ENCODE data around the gene SND1.
A peak's percentile ranks its signal among the peaks of the same experiment; 100 is the strongest.
"Not testable (repeated sequence)": the region's sequence is repeated elsewhere in the genome, so short reads cannot be mapped to it uniquely, and the experiment has no call there.

The SND1 gene

DNA sequence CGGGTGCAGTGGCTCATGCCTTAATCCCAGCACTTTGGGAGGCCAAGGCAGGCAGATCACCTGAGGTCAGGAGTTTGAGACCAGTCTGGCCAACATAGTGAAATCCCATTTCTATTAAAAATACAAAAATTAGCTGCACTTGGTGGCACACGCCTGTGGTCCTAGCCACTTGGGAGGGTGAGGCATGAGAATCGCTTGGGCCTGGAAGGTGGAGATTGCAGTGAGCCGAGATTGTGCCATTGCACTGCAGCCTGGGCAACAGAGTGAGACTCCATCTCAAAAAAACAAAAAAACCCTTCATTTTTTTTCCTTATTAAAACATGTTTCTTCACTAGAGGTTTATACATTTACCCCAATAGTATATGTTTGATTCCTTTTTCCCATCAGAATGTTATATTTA lies 22.9 kb downstream of the SND1 start:
- H3K4me1 ChIP-seq (ENCODE audit: control insufficient read depth, insufficient read depth, low read length); H3K4me3 ChIP-seq (ENCODE audit: low read depth, low read length); H3K36me3 ChIP-seq (ENCODE audit: control insufficient read depth in 2 of 2, insufficient read depth in 1 of 2, low read length in 2 of 2); POLR2A ChIA-PET; H3K9me3 ChIP-seq (ENCODE audit: control insufficient read depth, insufficient read depth, low read depth, low read length); H3K27ac ChIP-seq (ENCODE audit: extremely low read depth, low read depth, low read length): not testable (repeated sequence)
- peak; percentile 74 for TF ChIP-seq ZNF121 (tag by site-specific recombination; IDR thresholded peaks at IDR 0.05)
- CTCF ChIA-PET: interaction anchor here (0.6 kb wide), 1 partner anchor 166 kb away, joined by 3 read pairs; no protein-coding TSS in a partner anchor

- CTCF ChIA-PET: interaction anchor here (0.7 kb wide), 1 partner anchor 49 kb away, joined by 3 read pairs; no protein-coding TSS in a partner anchor
Observed at GRCh38 chr7:127675721-127676120, 23.7 kb downstream of the SND1 start.

DNA sequence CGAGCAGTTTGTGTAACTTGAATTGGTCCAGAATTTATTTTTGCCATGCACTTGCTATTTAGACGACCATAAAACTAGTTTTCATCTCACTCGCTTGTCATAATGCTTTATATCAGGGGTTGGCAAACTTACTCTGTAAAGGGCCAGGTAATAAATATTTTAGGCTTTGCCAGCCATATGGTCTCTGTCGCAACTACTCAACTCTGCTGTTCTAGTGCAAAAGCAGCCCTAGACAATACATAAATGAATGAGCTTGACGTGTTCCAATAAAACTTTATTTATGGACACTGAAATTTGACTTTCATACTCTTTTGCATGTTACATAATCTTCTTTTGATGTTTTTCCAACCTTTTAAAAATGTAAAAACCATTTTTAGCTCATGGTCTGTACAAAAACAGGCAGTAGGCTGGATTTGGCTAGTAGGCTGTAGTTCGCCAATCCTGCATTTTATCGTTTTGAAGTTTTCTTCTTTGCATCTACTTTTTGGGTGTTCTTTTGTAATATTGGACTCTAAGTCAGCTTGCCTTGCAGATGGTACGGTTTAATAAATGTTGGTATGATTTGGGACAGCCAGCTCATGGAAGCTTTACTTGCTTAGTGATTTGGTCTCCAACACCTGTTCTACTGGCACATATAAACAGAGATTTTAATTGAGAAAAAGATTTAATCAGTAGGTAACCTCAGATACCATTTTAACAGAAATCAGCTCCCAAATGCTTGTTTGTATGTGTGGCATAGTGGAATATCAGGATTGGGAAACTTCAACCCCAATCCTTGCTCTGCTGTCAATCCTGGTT lies 25.6 kb downstream of the SND1 start:
- Histone ChIP-seq H3K9me3 (ENCODE audit: control insufficient read depth, insufficient read depth, low read depth, low read length) (no peaks in the 10 kb centered on the region), H3K4me3 (ENCODE audit: low read depth, low read length) (no peak overlapping the region), H3K4me1 (ENCODE audit: control insufficient read depth, insufficient read depth, low read length) (peaks cover 2% of the 10 kb centered on the region; the same call in 1 of the 2 replicates), H3K27ac (ENCODE audit: extremely low read depth, low read depth, low read length) (no peak overlapping the region), H3K36me3 (ENCODE audit: control insufficient read depth in 2 of 2, insufficient read depth in 1 of 2, low read length in 2 of 2) (peaks cover 0 to 3% of the 10 kb centered on the region in 2 experiments; a peak in 1 of 3 replicates)
- TF ChIP-seq, protein P1, sequence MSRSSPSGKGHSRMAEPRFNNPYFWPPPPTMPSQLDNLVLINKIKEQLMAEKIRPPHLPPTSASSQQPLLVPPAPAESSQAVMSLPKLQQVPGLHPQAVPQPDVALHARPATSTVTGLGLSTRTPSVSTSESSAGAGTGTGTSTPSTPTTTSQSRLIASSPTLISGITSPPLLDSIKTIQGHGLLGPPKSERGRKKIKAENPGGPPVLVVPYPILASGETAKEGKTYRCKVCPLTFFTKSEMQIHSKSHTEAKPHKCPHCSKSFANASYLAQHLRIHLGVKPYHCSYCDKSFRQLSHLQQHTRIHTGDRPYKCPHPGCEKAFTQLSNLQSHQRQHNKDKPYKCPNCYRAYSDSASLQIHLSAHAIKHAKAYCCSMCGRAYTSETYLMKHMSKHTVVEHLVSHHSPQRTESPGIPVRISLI (tag by site-specific recombination; IDR thresholded peaks at IDR 0.05): no peak
- TF ChIP-seq, protein P2, sequence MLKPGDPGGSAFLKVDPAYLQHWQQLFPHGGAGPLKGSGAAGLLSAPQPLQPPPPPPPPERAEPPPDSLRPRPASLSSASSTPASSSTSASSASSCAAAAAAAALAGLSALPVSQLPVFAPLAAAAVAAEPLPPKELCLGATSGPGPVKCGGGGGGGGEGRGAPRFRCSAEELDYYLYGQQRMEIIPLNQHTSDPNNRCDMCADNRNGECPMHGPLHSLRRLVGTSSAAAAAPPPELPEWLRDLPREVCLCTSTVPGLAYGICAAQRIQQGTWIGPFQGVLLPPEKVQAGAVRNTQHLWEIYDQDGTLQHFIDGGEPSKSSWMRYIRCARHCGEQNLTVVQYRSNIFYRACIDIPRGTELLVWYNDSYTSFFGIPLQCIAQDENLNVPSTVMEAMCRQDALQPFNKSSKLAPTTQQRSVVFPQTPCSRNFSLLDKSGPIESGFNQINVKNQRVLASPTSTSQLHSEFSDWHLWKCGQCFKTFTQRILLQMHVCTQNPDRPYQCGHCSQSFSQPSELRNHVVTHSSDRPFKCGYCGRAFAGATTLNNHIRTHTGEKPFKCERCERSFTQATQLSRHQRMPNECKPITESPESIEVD (tag by site-specific recombination; IDR thresholded peaks at IDR 0.05): peak; percentile 42; the same call in 1 of the 2 replicates
- POLR2A ChIA-PET: no interaction called here
- CTCF ChIA-PET: no interaction called here

More at GRCh38 chr7:127675721-127676120, 23.7 kb downstream of the SND1 start:
- Histone ChIP-seq H3K4me1 (ENCODE audit: control insufficient read depth, insufficient read depth, low read length) (no peaks in the 10 kb centered on the region), H3K4me3 (ENCODE audit: low read depth, low read length) (no peak overlapping the region), H3K27ac (ENCODE audit: extremely low read depth, low read depth, low read length) (no peak overlapping the region), H3K9me3 (ENCODE audit: control insufficient read depth, insufficient read depth, low read depth, low read length) (no peaks in the 10 kb centered on the region), H3K36me3 (ENCODE audit: control insufficient read depth in 2 of 2, insufficient read depth in 1 of 2, low read length in 2 of 2) (peaks cover 0 to 5% of the 10 kb centered on the region in 2 experiments; a peak in 1 of 3 replicates)
- POLR2A ChIA-PET: no interaction called here
- TF ChIP-seq, protein P3, sequence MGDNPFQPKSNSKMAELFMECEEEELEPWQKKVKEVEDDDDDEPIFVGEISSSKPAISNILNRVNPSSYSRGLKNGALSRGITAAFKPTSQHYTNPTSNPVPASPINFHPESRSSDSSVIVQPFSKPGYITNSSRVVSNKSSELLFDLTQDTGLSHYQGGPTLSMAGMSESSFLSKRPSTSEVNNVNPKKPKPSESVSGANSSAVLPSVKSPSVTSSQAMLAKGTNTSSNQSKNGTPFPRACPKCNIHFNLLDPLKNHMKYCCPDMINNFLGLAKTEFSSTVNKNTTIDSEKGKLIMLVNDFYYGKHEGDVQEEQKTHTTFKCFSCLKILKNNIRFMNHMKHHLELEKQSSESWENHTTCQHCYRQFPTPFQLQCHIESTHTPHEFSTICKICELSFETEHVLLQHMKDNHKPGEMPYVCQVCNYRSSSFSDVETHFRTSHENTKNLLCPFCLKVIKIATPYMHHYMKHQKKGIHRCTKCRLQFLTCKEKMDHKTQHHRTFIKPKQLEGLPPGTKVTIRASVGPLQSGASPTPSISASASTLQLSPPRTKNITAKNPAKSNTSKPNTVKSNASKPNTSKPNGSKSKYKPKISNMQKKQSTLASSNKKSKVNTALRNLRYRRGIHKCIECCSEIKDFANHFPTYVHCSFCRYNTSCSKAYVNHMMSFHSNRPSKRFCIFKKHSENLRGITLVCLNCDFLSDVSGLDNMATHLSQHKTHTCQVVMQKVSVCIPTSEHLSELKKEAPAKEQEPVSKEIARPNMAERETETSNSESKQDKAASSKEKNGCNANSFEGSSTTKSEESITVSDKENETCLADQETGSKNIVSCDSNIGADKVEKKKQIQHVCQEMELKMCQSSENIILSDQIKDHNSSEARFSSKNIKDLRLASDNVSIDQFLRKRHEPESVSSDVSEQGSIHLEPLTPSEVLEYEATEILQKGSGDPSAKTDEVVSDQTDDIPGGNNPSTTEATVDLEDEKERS (tag by site-specific recombination; IDR thresholded peaks at IDR 0.05): no peak
- TF ChIP-seq, protein P4, sequence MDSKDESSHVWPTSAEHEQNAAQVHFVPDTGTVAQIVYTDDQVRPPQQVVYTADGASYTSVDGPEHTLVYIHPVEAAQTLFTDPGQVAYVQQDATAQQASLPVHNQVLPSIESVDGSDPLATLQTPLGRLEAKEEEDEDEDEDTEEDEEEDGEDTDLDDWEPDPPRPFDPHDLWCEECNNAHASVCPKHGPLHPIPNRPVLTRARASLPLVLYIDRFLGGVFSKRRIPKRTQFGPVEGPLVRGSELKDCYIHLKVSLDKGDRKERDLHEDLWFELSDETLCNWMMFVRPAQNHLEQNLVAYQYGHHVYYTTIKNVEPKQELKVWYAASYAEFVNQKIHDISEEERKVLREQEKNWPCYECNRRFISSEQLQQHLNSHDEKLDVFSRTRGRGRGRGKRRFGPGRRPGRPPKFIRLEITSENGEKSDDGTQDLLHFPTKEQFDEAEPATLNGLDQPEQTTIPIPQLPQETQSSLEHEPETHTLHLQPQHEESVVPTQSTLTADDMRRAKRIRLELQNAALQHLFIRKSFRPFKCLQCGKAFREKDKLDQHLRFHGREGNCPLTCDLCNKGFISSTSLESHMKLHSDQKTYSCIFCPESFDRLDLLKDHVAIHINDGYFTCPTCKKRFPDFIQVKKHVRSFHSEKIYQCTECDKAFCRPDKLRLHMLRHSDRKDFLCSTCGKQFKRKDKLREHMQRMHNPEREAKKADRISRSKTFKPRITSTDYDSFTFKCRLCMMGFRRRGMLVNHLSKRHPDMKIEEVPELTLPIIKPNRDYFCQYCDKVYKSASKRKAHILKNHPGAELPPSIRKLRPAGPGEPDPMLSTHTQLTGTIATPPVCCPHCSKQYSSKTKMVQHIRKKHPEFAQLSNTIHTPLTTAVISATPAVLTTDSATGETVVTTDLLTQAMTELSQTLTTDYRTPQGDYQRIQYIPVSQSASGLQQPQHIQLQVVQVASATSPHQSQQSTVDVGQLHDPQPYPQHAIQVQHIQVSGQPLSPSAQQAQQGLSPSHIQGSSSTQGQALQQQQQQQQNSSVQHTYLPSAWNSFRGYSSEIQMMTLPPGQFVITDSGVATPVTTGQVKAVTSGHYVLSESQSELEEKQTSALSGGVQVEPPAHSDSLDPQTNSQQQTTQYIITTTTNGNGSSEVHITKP (tag by site-specific recombination; IDR thresholded peaks at IDR 0.05): no peak
- no peak for TF ChIP-seq ZNF664 (tag by site-specific recombination; IDR thresholded peaks at IDR 0.05)
- TF ChIP-seq ZNF600 (tag by site-specific recombination; IDR thresholded peaks at IDR 0.05): no peak
